GM12873 (cell line): ENCODE measurements around the gene GAS5.

Experiments
- CTCF ChIP-seq: IDR thresholded peaks from 2 replicates; pipeline ENCODE4 v1.5.1; 2012; ENCODE audit warnings: low read depth, mild to moderate bottlenecking, moderate library complexity, low read length, control low read depth; ENCODE audit not compliant: insufficient read depth; ENCODE audit errors: missing control alignments

GAS5 gene

GRCh38 chr1:173900992-173901391 lies 33.2 kb upstream of the GAS5 start:
- no peak for TF ChIP-seq CTCF

- no peak for TF ChIP-seq CTCF
These were observed 32.6 kb upstream of the GAS5 start for GRCh38 chr1:173900427-173900826.

GRCh38 chr1:173894189-173894588 lies 26.4 kb upstream of the GAS5 start:
- no peak for TF ChIP-seq CTCF

GRCh38 chr1:173893611-173894010 lies 25.8 kb upstream of the GAS5 start:
- no peak for TF ChIP-seq CTCF

- TF ChIP-seq CTCF, result no peak
These were observed 22.1 kb upstream of the GAS5 start for GRCh38 chr1:173889885-173890284.

GRCh38 chr1:173888749-173889148 lies 21.0 kb upstream of the GAS5 start:
- no peak for TF ChIP-seq CTCF

GRCh38 chr1:173887627-173888026 lies 19.8 kb upstream of the GAS5 start:
- no peak for TF ChIP-seq CTCF
